HG03135 (cell line): Measurements from ENCODE around the gene B3GNT8.
"Not testable (repeated sequence)": the region's sequence is repeated elsewhere in the genome, so short reads cannot be mapped to it uniquely, and the experiment has no call there.

Source experiments
- ATAC-seq: cut with Tn5 transposase; IDR thresholded peaks from one replicate; pipeline ENCODE4 v1.9.1; 2021; ENCODE audit warnings: mild to moderate bottlenecking, moderate library complexity; ENCODE audit not compliant: unreplicated experiment

Gene B3GNT8

GRCh38 chr19:41397086-41398049 lies 29.8 kb downstream of the B3GNT8 start, which contains the start of the genes BCKDHA and EXOSC5:
TSS of gene BCKDHA (plus strand) at chr19:41397818. CDS start at chr19:41397828, 10 bp downstream.
TSS of gene EXOSC5 (minus strand) at chr19:41397359. CDS start at chr19:41397328, 31 bp downstream.
- peak; percentile 81 for ATAC-seq

GRCh38 chr19:41395355-41395754 lies 31.8 kb downstream of the B3GNT8 start:
- no peak for ATAC-seq

- no peak for ATAC-seq
Observed at GRCh38 chr19:41392775-41393174, 34.4 kb downstream of the B3GNT8 start.

GRCh38 chr19:41391618-41392017 lies 35.6 kb downstream of the B3GNT8 start:
- no peak for ATAC-seq

- ATAC-seq: no peak
Observed at GRCh38 chr19:41386442-41386841, 40.7 kb downstream of the B3GNT8 start.

GRCh38 chr19:41384351-41384750 lies 42.8 kb downstream of the B3GNT8 start:
- ATAC-seq: no peak

GRCh38 chr19:41381536-41381935 lies 45.6 kb downstream of the B3GNT8 start:
- ATAC-seq: not testable (repeated sequence)

- ATAC-seq: peak; percentile 69
Observed at GRCh38 chr19:41377977-41378709, 49.0 kb downstream of the B3GNT8 start.

- no peak for ATAC-seq
Observed at GRCh38 chr19:41376998-41377365, 50.2 kb downstream of the B3GNT8 start.

- no peak for ATAC-seq
Observed at GRCh38 chr19:41376241-41376997, 50.8 kb downstream of the B3GNT8 start, which contains the start of gene TMEM91. TSS of gene TMEM91 (plus strand) at chr19:41376533. CDS start at chr19:41378310, 1,777 bp downstream.
